ENCODE measurements around the gene SRXN1. TPM values are rescaled to one million over a fixed set of nuclear protein-coding genes. Genes with fewer than 3 reads are reported as not detected.
A peak's percentile ranks its signal among the peaks of the same experiment; 100 is the strongest.
"Not testable (repeated sequence)": the region's sequence is repeated elsewhere in the genome, so short reads cannot be mapped to it uniquely, and the experiment has no call there.

The SRXN1 gene
- total RNA-seq, 1 donor: 65.1 TPM

DNA sequence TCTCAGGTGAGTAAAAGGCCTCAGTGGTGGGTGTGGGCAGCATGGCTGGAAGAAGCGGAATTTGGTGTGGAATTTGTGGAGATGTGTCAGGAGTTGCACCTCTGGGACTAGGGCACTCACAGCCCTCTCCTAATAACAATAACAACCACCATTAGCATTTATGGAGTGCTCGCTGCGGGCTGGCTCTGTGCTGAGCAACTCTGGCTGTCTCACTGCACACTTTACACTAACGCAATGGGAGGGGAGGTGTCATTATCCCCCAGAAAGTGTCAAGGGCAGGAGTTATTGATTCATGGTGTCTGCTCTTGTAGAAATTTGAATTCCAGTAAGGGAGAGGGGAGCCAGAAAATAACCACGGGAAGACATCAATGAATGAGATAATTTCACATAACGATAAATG is 45.3 kb upstream of the SRXN1 start:
- Histone ChIP-seq H3K4me1 (ENCODE audit: insufficient read depth, low read length) (no peaks in the 10 kb centered on the region), H3K4me2 (ENCODE audit: insufficient read depth, low read length) (no peak overlapping the region), H3K79me2 (ENCODE audit: insufficient read depth, low read length) (no peaks in the 10 kb centered on the region), H3K27me3 (ENCODE audit: insufficient read depth, low read length) (peaks cover 18% of the 10 kb centered on the region), H3K27ac (ENCODE audit: low read depth, low read length) (no peak overlapping the region), H4K20me1 (ENCODE audit: insufficient read depth, low read length) (no peaks in the 10 kb centered on the region), H3K4me3 (ENCODE audit: insufficient read depth, low read length) (no peak overlapping the region), H3K9me3 (ENCODE audit: low read depth, low read length) (no peaks in the 10 kb centered on the region), H2AFZ (ENCODE audit: low read length) (no peak overlapping the region), H3K36me3 (ENCODE audit: insufficient read depth, low read length) (no peaks in the 10 kb centered on the region)
- no peak for TF ChIP-seq CTCF (IDR thresholded peaks at IDR 0.05; ENCODE audit: extremely low read depth, low read depth, low read length)
- DNase-seq (ENCODE audit: insufficient read length, low spot score, missing footprints): peak; percentile 10

DNA sequence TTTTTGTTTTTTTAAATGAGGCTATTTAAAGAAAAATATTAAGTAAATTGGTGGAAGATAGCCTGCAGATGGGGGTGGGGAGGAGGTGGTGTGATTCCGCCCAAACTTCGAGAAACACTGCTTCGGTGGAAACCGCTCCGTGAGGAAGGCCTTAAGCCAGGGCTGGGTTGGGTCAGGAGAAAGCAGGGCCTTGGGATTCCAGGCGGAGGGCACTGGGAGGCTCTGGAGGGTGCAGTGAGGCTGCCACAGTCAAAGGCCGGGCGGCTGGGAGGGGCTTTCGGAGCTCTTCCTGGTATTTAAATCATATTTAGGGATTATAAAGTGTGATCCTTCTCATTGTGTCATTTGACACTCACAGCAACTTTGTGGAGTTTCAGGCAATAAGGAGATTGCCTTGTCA is 44.8 kb upstream of the SRXN1 start:
- Histone ChIP-seq H3K4me3 (ENCODE audit: insufficient read depth, low read length) (no peak overlapping the region), H3K27ac (ENCODE audit: low read depth, low read length) (no peak overlapping the region), H3K9me3 (ENCODE audit: low read depth, low read length) (no peaks in the 10 kb centered on the region), H2AFZ (ENCODE audit: low read length) (no peak overlapping the region), H3K4me2 (ENCODE audit: insufficient read depth, low read length) (no peak overlapping the region), H3K79me2 (ENCODE audit: insufficient read depth, low read length) (no peaks in the 10 kb centered on the region), H3K27me3 (ENCODE audit: insufficient read depth, low read length) (peaks cover 18% of the 10 kb centered on the region), H3K4me1 (ENCODE audit: insufficient read depth, low read length) (no peaks in the 10 kb centered on the region), H3K36me3 (ENCODE audit: insufficient read depth, low read length) (no peaks in the 10 kb centered on the region), H4K20me1 (ENCODE audit: insufficient read depth, low read length) (no peaks in the 10 kb centered on the region)
- no peak for TF ChIP-seq CTCF (IDR thresholded peaks at IDR 0.05; ENCODE audit: extremely low read depth, low read depth, low read length)
- DNase-seq (ENCODE audit: insufficient read length, low spot score, missing footprints): peak; percentile 17

GRCh38 chr20:695165-695866 is 42.3 kb upstream of the SRXN1 start:
- Histone ChIP-seq H3K4me1 (ENCODE audit: insufficient read depth, low read length) (no peaks in the 10 kb centered on the region), H3K9me3 (ENCODE audit: low read depth, low read length) (no peaks in the 10 kb centered on the region), H3K4me2 (ENCODE audit: insufficient read depth, low read length) (no peak overlapping the region), H3K27ac (ENCODE audit: low read depth, low read length) (no peak overlapping the region), H4K20me1 (ENCODE audit: insufficient read depth, low read length) (no peaks in the 10 kb centered on the region), H2AFZ (ENCODE audit: low read length) (no peak overlapping the region), H3K36me3 (ENCODE audit: insufficient read depth, low read length) (no peaks in the 10 kb centered on the region), H3K79me2 (ENCODE audit: insufficient read depth, low read length) (no peaks in the 10 kb centered on the region), H3K4me3 (ENCODE audit: insufficient read depth, low read length) (no peak overlapping the region), H3K27me3 (ENCODE audit: insufficient read depth, low read length) (peaks cover 18% of the 10 kb centered on the region)
- TF ChIP-seq CTCF (IDR thresholded peaks at IDR 0.05; ENCODE audit: extremely low read depth, low read depth, low read length): no peak
- peak; percentile 18 for DNase-seq (ENCODE audit: insufficient read length, low spot score, missing footprints)

DNA sequence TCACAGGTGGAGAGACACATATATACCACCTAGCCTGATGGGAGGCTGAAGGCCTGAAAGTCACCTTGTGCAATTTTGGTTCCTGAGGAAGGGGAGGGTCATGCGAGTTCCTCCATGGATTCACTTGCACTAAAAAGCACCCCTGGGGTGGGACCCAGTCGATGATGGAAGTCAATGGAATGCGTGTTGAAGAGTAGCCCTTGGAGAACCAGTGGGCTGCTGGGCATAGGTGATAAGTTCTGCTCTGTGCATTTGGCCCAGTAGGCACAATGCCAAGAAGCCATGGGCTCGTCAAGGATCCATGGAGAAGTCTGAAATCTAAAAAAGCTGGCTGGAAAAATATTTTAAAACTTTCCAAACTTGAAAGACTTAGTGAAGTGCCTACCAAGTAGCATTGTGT is 41.5 kb upstream of the SRXN1 start:
- Histone ChIP-seq H3K36me3 (ENCODE audit: insufficient read depth, low read length) (no peaks in the 10 kb centered on the region), H3K4me2 (ENCODE audit: insufficient read depth, low read length) (no peak overlapping the region), H3K4me1 (ENCODE audit: insufficient read depth, low read length) (no peaks in the 10 kb centered on the region), H3K4me3 (ENCODE audit: insufficient read depth, low read length) (no peak overlapping the region), H3K79me2 (ENCODE audit: insufficient read depth, low read length) (no peaks in the 10 kb centered on the region), H4K20me1 (ENCODE audit: insufficient read depth, low read length) (no peaks in the 10 kb centered on the region), H3K27ac (ENCODE audit: low read depth, low read length) (no peak overlapping the region), H3K27me3 (ENCODE audit: insufficient read depth, low read length) (peaks cover 21% of the 10 kb centered on the region), H2AFZ (ENCODE audit: low read length) (no peak overlapping the region), H3K9me3 (ENCODE audit: low read depth, low read length) (no peaks in the 10 kb centered on the region)
- no peak for TF ChIP-seq CTCF (IDR thresholded peaks at IDR 0.05; ENCODE audit: extremely low read depth, low read depth, low read length)
- peak; percentile 73 for DNase-seq (ENCODE audit: insufficient read length, low spot score, missing footprints)

DNA sequence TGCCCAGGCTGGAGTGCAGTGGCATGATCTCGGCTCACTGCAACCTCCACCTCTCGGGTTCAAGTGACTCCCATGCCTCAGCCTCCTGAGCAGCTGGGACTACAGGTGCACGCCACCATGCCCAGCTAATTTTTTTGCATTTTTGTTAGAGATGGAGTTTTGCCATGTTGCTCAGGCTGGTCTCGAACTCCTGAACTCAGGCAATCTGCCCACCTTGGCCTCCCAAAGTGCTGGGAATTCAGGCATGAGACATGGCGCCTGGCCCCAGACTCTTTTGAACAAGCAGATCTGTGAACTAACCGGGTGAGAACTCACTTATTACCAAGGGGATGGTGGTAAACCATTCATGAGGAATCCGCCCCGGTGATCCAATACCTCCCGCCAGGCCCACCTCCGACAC is 40.8 kb upstream of the SRXN1 start:
- H3K27me3 ChIP-seq (ENCODE audit: insufficient read depth, low read length): peaks cover 18% of the 10 kb centered on the region
- H3K36me3 ChIP-seq (ENCODE audit: insufficient read depth, low read length); DNase-seq (ENCODE audit: insufficient read length, low spot score, missing footprints); H3K9me3 ChIP-seq (ENCODE audit: low read depth, low read length); H3K79me2 ChIP-seq (ENCODE audit: insufficient read depth, low read length); H3K4me2 ChIP-seq (ENCODE audit: insufficient read depth, low read length); H3K4me1 ChIP-seq (ENCODE audit: insufficient read depth, low read length); H3K4me3 ChIP-seq (ENCODE audit: insufficient read depth, low read length); H4K20me1 ChIP-seq (ENCODE audit: insufficient read depth, low read length); H2AFZ ChIP-seq (ENCODE audit: low read length); H3K27ac ChIP-seq (ENCODE audit: low read depth, low read length): not testable (repeated sequence)

Measured in osteoblast (primary cell).